Upper lobe of left lung (tissue), 4 donors: ENCODE results near the gene AFF3.

Experiments
- CTCF ChIP-seq, 6 experiments: fragments of 450-650 bp in 4 of 6; fragments of 200-600 bp in 2 of 6; sonication (generic) in 2 of 6; IDR thresholded peaks; one replicate each; pipeline ENCODE4 v1.5.1; 2016 to 2019; ENCODE audit warnings: antibody characterized with exemption in 6 of 6
- EP300 ChIP-seq, 4 donors: sonication (generic); formaldehyde crosslinking; IDR thresholded peaks; one replicate each; pipeline ENCODE4 v1.5.1; 2017; ENCODE audit warnings: antibody characterized with exemption in 4 of 4, control low read depth in 2 of 4
- POLR2A ChIP-seq, 4 donors: fragments of 450-650 bp; IDR thresholded peaks; one replicate each; pipeline ENCODE4 v1.5.1; 2016 to 2017; ENCODE audit warnings: antibody characterized with exemption in 4 of 4, mild to moderate bottlenecking in 2 of 4
- POLR2AphosphoS5 ChIP-seq, 2 donors: sonication (generic); formaldehyde crosslinking; IDR thresholded peaks; one replicate each; pipeline ENCODE4 v1.5.1; 2017; ENCODE audit warnings: antibody characterized with exemption in 2 of 2

- TF ChIP-seq EP300 (IDR thresholded peaks at IDR 0.05) (no peak), CTCF (IDR thresholded peaks at IDR 0.05) (no peak), POLR2AphosphoS5 (IDR thresholded peaks at IDR 0.05) (no peak), POLR2A (IDR thresholded peaks at IDR 0.05) (no peak)
Measured at GRCh38 chr2:100063459-100063953, 78.9 kb downstream of the AFF3 start.
